Spinal cord (tissue), 10 donors: ENCODE data around the gene ABCA13. TPM values are rescaled to one million over a fixed set of nuclear protein-coding genes. Genes with fewer than 3 reads are reported as not detected.

Experiments used
- DNase-seq, 6 donors: peaks; one replicate each; pipeline versions ENCODE4 v3.0.0 to v3.0.0-alpha.2; 2013 to 2015; ENCODE audit warnings: low spot score in 6 of 6, low read depth in 4 of 6
- H3K27ac ChIP-seq: one replicate; pipeline ENCODE4 v1.5.1; 2013; ENCODE audit warnings: low read depth, low read length, control low read depth
- H3K27me3 ChIP-seq: one replicate; pipeline ENCODE4 v1.6.1; 2013; ENCODE audit warnings: low read length; ENCODE audit not compliant: control insufficient read depth, insufficient read depth
- H3K36me3 ChIP-seq: one replicate; pipeline ENCODE4 v1.6.1; 2013; ENCODE audit warnings: low read length; ENCODE audit not compliant: control insufficient read depth, insufficient read depth
- H3K4me1 ChIP-seq: one replicate; pipeline ENCODE4 v1.6.1; 2013; ENCODE audit warnings: low read length; ENCODE audit not compliant: control insufficient read depth, insufficient read depth
- H3K4me3 ChIP-seq: one replicate; pipeline ENCODE4 v1.5.1; 2013; ENCODE audit warnings: low read depth, low read length, control low read depth
- H3K9me3 ChIP-seq: one replicate; pipeline ENCODE4 v1.6.1; 2013; ENCODE audit warnings: low read length; ENCODE audit not compliant: control insufficient read depth, insufficient read depth
- WGBS: methylation state at CpG from one replicate; pipeline ENCODE4 v1.1.5; 2013; ENCODE audit warnings: missing lambda C conversion rate; ENCODE audit not compliant: insufficient coverage; 5-methylcytosine and 5-hydroxymethylcytosine counted together
- polyA plus RNA-seq, 2 donors: library from polyadenylated mRNA; unstranded; fragments of 120-200 nt; gene quantifications; one replicate each; pipeline ENCODE4 v1.2.1, GENCODE V29; 2013; ENCODE audit not compliant: insufficient read length in 2 of 2
- total RNA-seq, 2 donors: library from RNA; depleted of rRNA in 1 of 2; stranded (reverse); fragments of 120-200 nt in 1 of 2; fragments of >200 nt in 1 of 2; gene quantifications; one replicate each; pipeline versions ENCODE4 v1.2.3 to v1.2.4, GENCODE V29; 2013 to 2014
- donor health status: healthy.

The ABCA13 gene
- total and polyA plus RNA-seq, 4 donors = 0.33 to 5.8 (median 0.72) TPM

DNA sequence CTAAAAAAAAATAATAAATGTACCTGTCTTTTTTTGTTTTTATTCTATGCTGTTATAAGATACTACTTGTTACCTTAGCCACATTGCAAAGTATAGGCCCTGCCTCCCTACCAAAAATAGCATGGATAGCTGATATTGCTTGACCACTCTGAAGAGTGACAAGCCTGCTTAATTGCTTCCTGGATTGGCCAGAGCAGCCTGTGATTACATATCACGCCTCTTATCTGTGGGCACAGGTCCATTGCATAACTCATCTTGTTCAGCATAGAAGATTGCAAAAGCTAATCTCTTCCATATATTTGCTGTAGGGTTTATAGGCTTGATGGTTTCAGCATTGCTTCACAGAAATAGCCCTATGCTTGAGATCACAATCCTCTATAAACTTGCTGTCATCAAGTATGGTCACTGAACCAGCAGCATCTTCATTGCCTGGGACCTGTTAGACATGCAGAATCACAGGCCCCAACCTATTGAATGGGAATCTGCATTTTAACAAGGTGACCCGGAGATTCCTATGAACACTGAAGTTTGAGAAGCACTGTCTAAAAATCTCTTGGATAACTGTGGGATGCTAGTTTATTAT is 472.3 kb downstream of the ABCA13 start:
- Histone ChIP-seq H3K27me3 (no peaks in the 10 kb centered on the region), H3K4me1 (no peaks in the 10 kb centered on the region), H3K4me3 (no peak overlapping the region), H3K27ac (no peak overlapping the region), H3K36me3 (no peaks in the 10 kb centered on the region), H3K9me3 (peaks cover 2% of the 10 kb centered on the region)
- no peak for DNase-seq
- WGBS = no CpG with 5 or more reads among the region's 2 CpGs

DNA sequence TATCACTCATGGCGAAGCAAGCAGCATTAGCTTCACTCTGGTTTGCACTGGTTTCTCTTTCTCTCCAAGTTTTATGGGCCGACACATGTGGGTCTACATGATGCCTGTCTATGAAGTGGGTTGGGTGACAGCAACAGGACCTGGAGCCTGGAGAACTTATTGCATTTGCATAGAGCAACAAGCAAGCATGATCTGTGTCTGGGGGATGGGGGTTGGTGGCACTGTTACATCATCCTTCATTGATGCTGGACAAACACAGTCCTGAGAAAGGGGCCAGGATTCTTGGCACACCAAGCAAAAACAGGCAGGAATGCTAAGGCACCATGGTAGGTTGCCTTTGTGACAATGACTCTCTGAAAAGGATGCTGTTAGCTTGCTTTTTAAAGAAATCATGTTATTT is 486.9 kb downstream of the ABCA13 start:
- H3K27me3 ChIP-seq = no peaks in the 10 kb centered on the region
- no peaks in the 10 kb centered on the region for H3K36me3 ChIP-seq
- H3K4me1 ChIP-seq = no peaks in the 10 kb centered on the region
- H3K27ac ChIP-seq = no peak overlapping the region
- no peak overlapping the region for H3K4me3 ChIP-seq
- no peak for DNase-seq
- 100% methylated on average over 2 of the region's 2 CpGs for WGBS
- H3K9me3 ChIP-seq = no peaks in the 10 kb centered on the region

DNA sequence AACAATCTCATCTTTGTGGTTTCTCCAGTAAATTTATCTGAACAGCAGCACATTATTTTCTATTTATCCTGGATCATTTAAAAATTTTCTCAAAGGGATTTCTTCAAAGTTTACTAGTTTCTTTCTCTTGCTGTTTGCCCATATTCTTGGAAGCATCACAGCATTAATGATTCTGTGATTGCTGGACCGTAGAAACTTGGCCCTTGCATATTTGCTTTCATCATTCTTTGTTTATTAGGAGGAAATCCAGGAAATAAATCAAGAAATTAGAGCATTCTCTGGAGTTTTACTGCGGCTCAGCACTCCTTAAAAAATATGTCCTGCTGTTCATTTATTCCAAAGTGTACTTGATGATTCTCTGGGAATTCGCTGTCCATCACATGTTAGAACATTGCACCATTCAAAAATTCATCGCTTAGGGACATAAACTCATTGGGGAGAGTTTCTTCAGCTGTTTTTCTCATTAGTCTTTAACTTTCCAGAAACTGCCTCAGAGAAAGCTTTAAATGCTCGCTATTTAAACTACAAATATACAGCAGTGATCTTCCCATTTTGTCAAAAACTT is 489.1 kb downstream of the ABCA13 start:
- no peaks in the 10 kb centered on the region for H3K36me3 ChIP-seq
- peak in 1 of 6 donors; percentile 30 for DNase-seq

GRCh38 chr7:48664241-48664640 is 493.0 kb downstream of the ABCA13 start:
- DNase-seq = no peak
- H3K27me3 ChIP-seq = no peaks in the 10 kb centered on the region
- no peaks in the 10 kb centered on the region for H3K9me3 ChIP-seq
- WGBS = 100% methylated on average over 1 of the region's 4 CpGs
- H3K4me1 ChIP-seq = no peaks in the 10 kb centered on the region
- no peak overlapping the region for H3K27ac ChIP-seq
- no peaks in the 10 kb centered on the region for H3K36me3 ChIP-seq
- no peak overlapping the region for H3K4me3 ChIP-seq

More for the DNA sequence above, 489.1 kb downstream of the ABCA13 start:
- Histone ChIP-seq H3K4me3 (no peak overlapping the region), H3K27me3 (no peaks in the 10 kb centered on the region), H3K27ac (no peak overlapping the region), H3K9me3 (no peaks in the 10 kb centered on the region), H3K4me1 (no peaks in the 10 kb centered on the region)
- no CpG with 5 or more reads among the region's 5 CpGs for WGBS

DNA sequence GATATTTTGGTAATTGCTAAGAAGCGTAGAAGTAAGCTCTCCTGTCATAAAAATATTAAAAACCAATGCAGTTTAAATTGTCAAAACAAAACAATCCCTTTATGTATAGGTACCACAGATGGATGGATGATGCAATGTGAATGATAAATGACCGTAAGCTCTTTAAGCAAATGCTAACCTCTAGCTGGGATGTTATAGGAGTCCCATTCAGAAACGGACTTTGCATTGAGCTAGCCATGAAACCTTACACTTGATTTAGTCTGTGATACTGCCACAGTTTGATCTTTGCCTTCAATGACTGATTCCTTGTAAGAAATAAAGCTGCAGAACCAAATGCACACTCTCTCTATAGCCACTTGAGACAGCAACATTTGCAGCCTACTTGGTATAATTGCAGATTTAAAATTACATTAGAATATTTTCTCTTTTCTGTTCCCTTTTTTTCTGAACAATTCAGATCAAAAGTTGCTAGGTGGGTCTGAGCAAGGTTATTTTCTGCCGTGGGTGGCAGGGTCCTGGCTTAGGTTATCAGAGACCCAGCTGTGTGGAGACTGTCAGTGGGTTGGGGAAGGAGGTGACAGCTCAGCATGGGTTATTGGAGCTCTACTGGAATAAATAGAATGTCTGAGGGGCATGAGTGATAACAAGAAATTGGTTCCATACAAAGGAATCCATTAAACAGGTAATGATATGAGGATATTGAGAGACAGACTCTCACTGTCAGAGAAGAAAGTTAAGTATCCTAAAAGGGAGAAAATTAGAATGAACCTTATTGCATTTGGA is 494.3 kb downstream of the ABCA13 start:
- Histone ChIP-seq H3K36me3 (no peaks in the 10 kb centered on the region), H3K4me1 (no peaks in the 10 kb centered on the region), H3K9me3 (no peaks in the 10 kb centered on the region), H3K27ac (no peak overlapping the region), H3K4me3 (no peak overlapping the region), H3K27me3 (no peaks in the 10 kb centered on the region)
- 88% methylated on average over 3 of the region's 4 CpGs for WGBS
- no peak for DNase-seq

- Histone ChIP-seq H3K4me1 (no peaks in the 10 kb centered on the region), H3K27ac (no peak overlapping the region), H3K4me3 (no peak overlapping the region), H3K27me3 (no peaks in the 10 kb centered on the region), H3K9me3 (no peaks in the 10 kb centered on the region), H3K36me3 (no peaks in the 10 kb centered on the region)
- 83% methylated on average over 1 of the region's 1 CpG for WGBS
- DNase-seq = no peak
Measured at GRCh38 chr7:48667407-48667806, 496.1 kb downstream of the ABCA13 start.

DNA sequence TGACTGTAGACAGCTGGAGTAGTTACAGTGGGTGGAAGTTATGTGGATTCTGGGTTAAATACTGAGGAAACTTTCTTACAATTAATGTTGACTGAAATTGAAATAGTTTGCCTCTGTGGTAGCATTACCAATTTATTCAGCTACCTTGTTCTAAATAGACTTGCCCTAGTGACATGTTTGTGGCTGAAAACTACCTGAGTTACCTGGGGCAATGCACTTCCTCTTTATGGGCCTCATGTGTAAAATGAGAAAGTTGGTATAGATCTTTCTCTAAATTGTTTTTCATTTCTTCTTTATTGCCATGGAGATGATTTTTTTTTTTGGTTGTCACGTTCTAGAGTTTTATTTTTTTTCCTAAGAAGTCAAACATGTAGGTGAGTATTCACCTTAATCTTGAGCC is 500.4 kb downstream of the ABCA13 start:
- H3K27me3 ChIP-seq = no peaks in the 10 kb centered on the region
- H3K4me1 ChIP-seq = no peaks in the 10 kb centered on the region
- no peak overlapping the region for H3K27ac ChIP-seq
- no peak overlapping the region for H3K4me3 ChIP-seq
- H3K9me3 ChIP-seq = no peaks in the 10 kb centered on the region
- H3K36me3 ChIP-seq = no peaks in the 10 kb centered on the region
- WGBS = no CpG with 5 or more reads among the region's 1 CpG
- no peak for DNase-seq

- H3K4me1 ChIP-seq = no peaks in the 10 kb centered on the region
- no peak overlapping the region for H3K4me3 ChIP-seq
- no peak for DNase-seq
- H3K27me3 ChIP-seq = no peaks in the 10 kb centered on the region
- H3K9me3 ChIP-seq = peaks cover 2% of the 10 kb centered on the region
- H3K27ac ChIP-seq = no peak overlapping the region
- no CpG with 5 or more reads among the region's 2 CpGs for WGBS
- no peaks in the 10 kb centered on the region for H3K36me3 ChIP-seq
Measured at GRCh38 chr7:48681006-48681405, 509.7 kb downstream of the ABCA13 start.

GRCh38 chr7:48691788-48692187 is 520.5 kb downstream of the ABCA13 start:
- no peaks in the 10 kb centered on the region for H3K36me3 ChIP-seq
- WGBS = no CpG with 5 or more reads among the region's 1 CpG
- no peaks in the 10 kb centered on the region for H3K9me3 ChIP-seq
- no peaks in the 10 kb centered on the region for H3K4me1 ChIP-seq
- H3K27ac ChIP-seq = no peak overlapping the region
- no peak for DNase-seq
- no peaks in the 10 kb centered on the region for H3K27me3 ChIP-seq
- H3K4me3 ChIP-seq = no peak overlapping the region
